ENCODE data around the gene RTF1. TPM values are rescaled to one million over a fixed set of nuclear protein-coding genes. Genes with fewer than 3 reads are reported as not detected.

RTF1 gene
- total RNA-seq, 2 experiments from 2014 or later: 28.6 to 46.9 TPM

DNA sequence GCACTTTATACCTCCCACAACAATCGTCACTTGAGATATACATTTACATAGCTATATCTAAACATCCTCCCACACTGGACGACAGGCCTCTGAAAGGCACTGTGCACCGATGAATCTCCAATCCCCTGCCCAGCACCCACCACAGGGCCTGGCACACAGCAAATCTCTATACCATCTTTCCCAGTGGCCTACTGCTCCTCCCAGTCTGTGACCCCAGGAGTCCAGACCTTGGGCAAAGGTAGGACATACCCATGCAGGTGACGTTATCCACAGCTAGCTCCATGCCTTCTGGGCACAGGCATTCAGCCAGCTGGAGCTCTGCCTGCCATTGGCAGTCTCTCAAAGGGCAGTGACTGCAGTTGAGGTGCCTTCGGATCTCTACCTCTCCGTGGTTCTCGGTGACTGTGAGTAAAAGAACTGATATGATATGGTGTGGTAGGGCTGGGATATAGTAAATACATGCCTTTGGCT is 91.0 kb downstream of the RTF1 start:
- no TSS peak for BruUV-seq (replicated peaks)
- POLR2A ChIA-PET: no interaction called here

DNA sequence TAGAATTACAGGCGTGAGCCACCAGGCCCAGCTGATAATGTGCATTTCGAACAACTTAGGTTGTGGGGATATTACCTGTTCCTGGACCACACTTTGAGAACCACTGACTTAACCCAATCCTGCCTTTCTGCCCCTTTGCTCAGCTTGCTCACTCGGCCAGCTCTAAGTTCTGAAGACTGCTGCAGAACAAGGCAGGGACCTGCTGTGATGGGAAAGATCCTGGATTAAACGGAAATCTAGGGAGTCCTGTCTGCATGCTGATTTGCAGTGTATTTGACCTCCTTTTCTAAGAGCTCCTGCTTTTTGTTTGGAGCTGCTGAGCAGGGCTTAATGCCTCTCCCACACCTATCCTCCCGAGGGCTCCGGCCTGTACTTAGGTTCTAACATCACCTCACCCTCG is 93.8 kb downstream of the RTF1 start:
- BruUV-seq (replicated peaks): no TSS peak
- TF ChIP-seq EZH2phosphoT487 (IDR thresholded peaks at IDR 0.05; ENCODE audit: borderline replicate concordance, low read depth, low read length): no peak
- TF ChIP-seq, protein P1, sequence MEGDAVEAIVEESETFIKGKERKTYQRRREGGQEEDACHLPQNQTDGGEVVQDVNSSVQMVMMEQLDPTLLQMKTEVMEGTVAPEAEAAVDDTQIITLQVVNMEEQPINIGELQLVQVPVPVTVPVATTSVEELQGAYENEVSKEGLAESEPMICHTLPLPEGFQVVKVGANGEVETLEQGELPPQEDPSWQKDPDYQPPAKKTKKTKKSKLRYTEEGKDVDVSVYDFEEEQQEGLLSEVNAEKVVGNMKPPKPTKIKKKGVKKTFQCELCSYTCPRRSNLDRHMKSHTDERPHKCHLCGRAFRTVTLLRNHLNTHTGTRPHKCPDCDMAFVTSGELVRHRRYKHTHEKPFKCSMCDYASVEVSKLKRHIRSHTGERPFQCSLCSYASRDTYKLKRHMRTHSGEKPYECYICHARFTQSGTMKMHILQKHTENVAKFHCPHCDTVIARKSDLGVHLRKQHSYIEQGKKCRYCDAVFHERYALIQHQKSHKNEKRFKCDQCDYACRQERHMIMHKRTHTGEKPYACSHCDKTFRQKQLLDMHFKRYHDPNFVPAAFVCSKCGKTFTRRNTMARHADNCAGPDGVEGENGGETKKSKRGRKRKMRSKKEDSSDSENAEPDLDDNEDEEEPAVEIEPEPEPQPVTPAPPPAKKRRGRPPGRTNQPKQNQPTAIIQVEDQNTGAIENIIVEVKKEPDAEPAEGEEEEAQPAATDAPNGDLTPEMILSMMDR (conservative IDR thresholded peaks at IDR 0.05; ENCODE audit: low read length): no peak
- Histone ChIP-seq H3K27ac (ENCODE audit: low read depth, low read length, poor library complexity, severe bottlenecking) (no peak overlapping the region), H3K36me3 (ENCODE audit: insufficient read depth, low read length) (no peaks in the 10 kb centered on the region), H3K4me2 (ENCODE audit: low read length) (no peak overlapping the region), H2AFZ (ENCODE audit: low read length) (no peak overlapping the region), H4K20me1 (ENCODE audit: insufficient read depth, low read length) (no peaks in the 10 kb centered on the region), H3K4me1 (ENCODE audit: insufficient read depth, low read length, poor library complexity, severe bottlenecking) (no peaks in the 10 kb centered on the region), H3K9me3 (ENCODE audit: low read length) (no peaks in the 10 kb centered on the region), H3K9me2 (ENCODE audit: insufficient read depth, low read length) (no peaks in the 10 kb centered on the region), H3K79me2 (ENCODE audit: insufficient read depth, low read depth, low read length) (no peaks in the 10 kb centered on the region), H3K4me3 (ENCODE audit: low read depth, low read length, poor library complexity, severe bottlenecking) (no peak overlapping the region)
- ChIA-PET CTCF (ENCODE audit: unreplicated experiment) (no interaction called here), POLR2A (no interaction called here)
- DNase-seq (ENCODE audit: low spot score): no peak
- intact Hi-C loops (cut with micrococcal nuclease; ENCODE audit: unreplicated experiment): no loop called here

More for the DNA sequence above, 91.0 kb downstream of the RTF1 start:
- Histone ChIP-seq H3K4me3 (ENCODE audit: low read depth, low read length, poor library complexity, severe bottlenecking) (no peak overlapping the region), H3K9me2 (ENCODE audit: insufficient read depth, low read length) (no peaks in the 10 kb centered on the region), H3K36me3 (ENCODE audit: insufficient read depth, low read length) (no peaks in the 10 kb centered on the region), H3K4me1 (ENCODE audit: insufficient read depth, low read length, poor library complexity, severe bottlenecking) (no peaks in the 10 kb centered on the region), H2AFZ (ENCODE audit: low read length) (no peak overlapping the region), H4K20me1 (ENCODE audit: insufficient read depth, low read length) (no peaks in the 10 kb centered on the region; the same call in 1 of the 2 replicates), H3K9me3 (ENCODE audit: low read length) (no peaks in the 10 kb centered on the region), H3K4me2 (ENCODE audit: low read length) (no peak overlapping the region), H3K27ac (ENCODE audit: low read depth, low read length, poor library complexity, severe bottlenecking) (no peak overlapping the region), H3K79me2 (ENCODE audit: insufficient read depth, low read depth, low read length) (no peaks in the 10 kb centered on the region)
- CTCF ChIA-PET (ENCODE audit: unreplicated experiment): interaction anchor here (0.6 kb wide), 1 partner anchor 177 kb away, joined by 3 read pairs; no protein-coding TSS in a partner anchor
- intact Hi-C loops (cut with micrococcal nuclease; ENCODE audit: unreplicated experiment): loop anchor here (5.0 kb wide), 1 partner anchor 41 kb away; no protein-coding TSS in a partner anchor
- TF ChIP-seq, protein P1 (conservative IDR thresholded peaks at IDR 0.05; ENCODE audit: low read length): no peak
- TF ChIP-seq EZH2phosphoT487 (IDR thresholded peaks at IDR 0.05; ENCODE audit: borderline replicate concordance, low read depth, low read length): no peak
- no peak for DNase-seq (ENCODE audit: low spot score)

DNA sequence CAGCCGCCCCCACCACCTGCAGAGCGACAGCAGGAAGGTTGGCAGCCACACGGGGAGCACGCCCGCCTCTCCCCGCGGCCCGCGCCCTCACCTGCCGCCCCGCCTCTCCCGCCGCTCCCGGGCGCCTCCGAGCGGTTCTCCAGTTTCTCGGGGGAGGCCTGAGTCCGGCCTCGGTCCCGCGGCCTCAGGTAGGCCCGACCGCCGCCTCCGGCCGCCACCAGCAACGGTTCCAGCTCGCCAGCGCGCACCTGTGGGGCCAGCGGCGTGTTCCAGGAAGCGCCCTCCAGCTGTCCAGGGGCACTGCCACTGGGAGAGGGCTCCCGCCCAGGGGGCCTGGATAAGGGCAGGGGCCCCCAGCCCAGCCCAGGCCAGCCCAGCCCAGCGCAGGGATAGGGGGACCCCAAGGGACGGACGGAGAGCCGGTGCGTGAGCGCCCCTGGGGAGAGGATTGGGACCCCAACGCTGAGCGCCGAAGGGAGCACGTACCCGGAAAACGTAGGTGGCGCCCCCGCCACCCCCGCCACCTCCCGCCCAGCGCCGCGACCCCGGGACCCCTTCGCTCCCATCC is 94.5 kb downstream of the RTF1 start:
- TF ChIP-seq, protein P1 (conservative IDR thresholded peaks at IDR 0.05; ENCODE audit: low read length): no peak
- TF ChIP-seq EZH2phosphoT487 (IDR thresholded peaks at IDR 0.05; ENCODE audit: borderline replicate concordance, low read depth, low read length): no peak
- Histone ChIP-seq H3K9me3 (ENCODE audit: low read length) (no peaks in the 10 kb centered on the region), H2AFZ (ENCODE audit: low read length) (no peak overlapping the region), H4K20me1 (ENCODE audit: insufficient read depth, low read length) (no peaks in the 10 kb centered on the region), H3K27ac (ENCODE audit: low read depth, low read length, poor library complexity, severe bottlenecking) (no peak overlapping the region), H3K4me1 (ENCODE audit: insufficient read depth, low read length, poor library complexity, severe bottlenecking) (no peaks in the 10 kb centered on the region), H3K79me2 (ENCODE audit: insufficient read depth, low read depth, low read length) (no peaks in the 10 kb centered on the region), H3K4me3 (ENCODE audit: low read depth, low read length, poor library complexity, severe bottlenecking) (no peak overlapping the region), H3K4me2 (ENCODE audit: low read length) (no peak overlapping the region), H3K9me2 (ENCODE audit: insufficient read depth, low read length) (no peaks in the 10 kb centered on the region), H3K36me3 (ENCODE audit: insufficient read depth, low read length) (no peaks in the 10 kb centered on the region)
- CTCF ChIA-PET (ENCODE audit: unreplicated experiment): no interaction called here
- DNase-seq (ENCODE audit: low spot score): no peak
- POLR2A ChIA-PET: no interaction called here
- no TSS peak for BruUV-seq (replicated peaks)
- intact Hi-C loops (cut with micrococcal nuclease; ENCODE audit: unreplicated experiment): no loop called here
